GM23338 (cell line): ENCODE results near the gene ETHE1. TPM values are rescaled to one million over a fixed set of nuclear protein-coding genes. Genes with fewer than 3 reads are reported as not detected.

Source experiments
- ATAC-seq: fragments of 200-7000 bp; cut with Tn5 transposase; 3 replicates; pipeline ENCODE4 v1.9.1; 2020
- DNase-seq: peaks from one replicate; pipeline ENCODE4 v3.0.0-alpha.2; 2015; ENCODE audit warnings: low spot score
- H2AFZ ChIP-seq: fragments of 200-600 bp; sonication (generic); 2 replicates; pipeline ENCODE4 v1.8.0; 2016; ENCODE audit warnings: antibody characterized with exemption, mild to moderate bottlenecking, moderate library complexity
- H3F3A ChIP-seq: fragments of 200-600 bp; sonication (generic); replicated peaks from 2 replicates; pipeline ENCODE4 v1.8.0; 2017; ENCODE audit warnings: antibody characterized with exemption, mixed run types, low read depth
- H3K27ac ChIP-seq: fragments of 200-600 bp; sonication (generic); 2 replicates; pipeline ENCODE4 v1.6.1; 2016; ENCODE audit warnings: low read depth
- H3K27me3 ChIP-seq: fragments of 200-600 bp; sonication (generic); 2 replicates; pipeline ENCODE4 v1.8.0; 2016; ENCODE audit warnings: mild to moderate bottlenecking, mixed run types, moderate library complexity; ENCODE audit not compliant: insufficient read depth
- H3K36me3 ChIP-seq: fragments of 200-600 bp; sonication (generic); 2 replicates; pipeline ENCODE4 v1.8.0; 2016; ENCODE audit warnings: mild to moderate bottlenecking; ENCODE audit not compliant: insufficient read depth
- H3K4me1 ChIP-seq: fragments of 200-600 bp; sonication (generic); 2 replicates; pipeline ENCODE4 v1.8.0; 2016; ENCODE audit warnings: mild to moderate bottlenecking, moderate library complexity; ENCODE audit not compliant: insufficient read depth
- H3K4me2 ChIP-seq: fragments of 200-600 bp; sonication (generic); 2 replicates; pipeline ENCODE4 v1.7.1; 2017; ENCODE audit warnings: mixed run types
- H3K4me3 ChIP-seq: fragments of 200-600 bp; sonication (generic); 2 replicates; pipeline ENCODE4 v1.6.1; 2016; ENCODE audit warnings: mixed run types
- H3K79me2 ChIP-seq: fragments of 200-600 bp; sonication (generic); replicated peaks from 2 replicates; pipeline ENCODE4 v1.8.0; 2017; ENCODE audit warnings: mild to moderate bottlenecking; ENCODE audit not compliant: insufficient read depth
- H3K9me2 ChIP-seq: fragments of 200-600 bp; sonication (generic); 2 replicates; pipeline ENCODE4 v1.8.0; 2017; ENCODE audit not compliant: insufficient read depth
- H4K20me1 ChIP-seq: fragments of 200-600 bp; sonication (generic); replicated peaks from 2 replicates; pipeline ENCODE4 v1.8.0; 2017; ENCODE audit warnings: mild to moderate bottlenecking; ENCODE audit not compliant: insufficient read depth
- H3K27ac Mint-ChIP-seq: 2 replicates; pipeline ENCODE4 v1.8.0; 2020; ENCODE audit warnings: inconsistent platforms, mild to moderate bottlenecking, moderate library complexity, mixed read lengths
- H3K27me3 Mint-ChIP-seq: 3 replicates; pipeline ENCODE4 v1.8.0; 2022; ENCODE audit warnings: low read depth, mild to moderate bottlenecking, moderate library complexity, mixed read lengths, inconsistent platforms; ENCODE audit not compliant: insufficient read depth, poor library complexity
- H3K36me3 Mint-ChIP-seq: 3 replicates; pipeline ENCODE4 v1.8.0; 2021; ENCODE audit warnings: low read depth, mild to moderate bottlenecking, inconsistent platforms, moderate library complexity, mixed read lengths
- H3K4me1 Mint-ChIP-seq: 3 replicates; pipeline ENCODE4 v1.8.0; 2020; ENCODE audit warnings: mild to moderate bottlenecking, inconsistent platforms, mixed read lengths
- H3K4me3 Mint-ChIP-seq: 3 replicates; pipeline ENCODE4 v1.8.0; 2021; ENCODE audit warnings: moderate library complexity, mild to moderate bottlenecking, inconsistent platforms, mixed read lengths
- H3K9me3 Mint-ChIP-seq: 3 replicates; pipeline ENCODE4 v1.8.0; 2020; ENCODE audit warnings: moderate library complexity, mild to moderate bottlenecking, inconsistent platforms, mixed read lengths
- CREB1 ChIP-seq: fragments of 250-450 bp; sonication (Bioruptor Pico); IDR thresholded peaks from 2 replicates; pipeline ENCODE4 v1.5.0; 2020; ENCODE audit warnings: low read depth, mild to moderate bottlenecking, moderate library complexity
- CTCF ChIP-seq, 2 experiments: fragments of 200-600 bp in 1 of 2; sonication (generic) in 1 of 2; conservative IDR thresholded peaks; 2 replicates each; pipeline versions ENCODE4 v1.5.1 to v1.6.1; 2016 to 2017; ENCODE audit warnings: antibody characterized with exemption in 2 of 2, low read depth in 2 of 2, mild to moderate bottlenecking in 2 of 2, moderate library complexity in 1 of 2
- ETS1 ChIP-seq: IDR thresholded peaks from 2 replicates; pipeline ENCODE4 v1.6.1; 2016; ENCODE audit warnings: antibody characterized with exemption
- EZH2 ChIP-seq: fragments of 200-600 bp; sonication (generic); IDR thresholded peaks from one replicate; pipeline ENCODE4 v1.8.0; 2017; ENCODE audit warnings: antibody characterized with exemption, mild to moderate bottlenecking, low read depth; ENCODE audit not compliant: unreplicated experiment
- EZH2phosphoT487 ChIP-seq: fragments of 200-600 bp; sonication (generic); IDR thresholded peaks from one replicate; pipeline ENCODE4 v1.8.1; 2018; ENCODE audit warnings: antibody characterized with exemption; ENCODE audit not compliant: unreplicated experiment
- JUNB ChIP-seq: IDR thresholded peaks from one replicate; pipeline ENCODE4 v1.6.1; 2016; ENCODE audit warnings: antibody characterized with exemption; ENCODE audit not compliant: unreplicated experiment
- NANOG ChIP-seq: IDR thresholded peaks from 2 replicates; pipeline ENCODE4 v1.6.1; 2016; ENCODE audit warnings: antibody characterized with exemption, borderline replicate concordance
- POLR2AphosphoS5 ChIP-seq: IDR thresholded peaks from 2 replicates; pipeline ENCODE4 v1.6.1; 2016; ENCODE audit warnings: antibody characterized with exemption, low read depth
- REST ChIP-seq: IDR thresholded peaks from one replicate; pipeline ENCODE4 v1.6.1; 2018; ENCODE audit warnings: antibody characterized with exemption; ENCODE audit not compliant: unreplicated experiment
- STAT1 ChIP-seq: IDR thresholded peaks from one replicate; pipeline ENCODE4 v1.6.1; 2016; ENCODE audit warnings: antibody characterized with exemption; ENCODE audit not compliant: unreplicated experiment
- ZNF114 ChIP-seq: fragments of 250-450 bp; sonication (Bioruptor Pico); IDR thresholded peaks from 2 replicates; pipeline ENCODE4 v1.5.0; 2020; ENCODE audit warnings: mild to moderate bottlenecking, moderate library complexity
- ZNF331 ChIP-seq: fragments of 250-450 bp; sonication (Bioruptor Pico); IDR thresholded peaks from 2 replicates; pipeline ENCODE4 v1.5.0; 2020; ENCODE audit warnings: low read depth, mild to moderate bottlenecking, moderate library complexity
- ZNF462 ChIP-seq: fragments of 250-450 bp; sonication (Bioruptor Pico); IDR thresholded peaks from 2 replicates; pipeline ENCODE4 v1.5.0; 2020; ENCODE audit warnings: mild to moderate bottlenecking, moderate library complexity
- polyA plus RNA-seq: library from polyadenylated mRNA; unstranded; fragments of >200 nt; fragmentation: Nextera tagmentation; extraction: Ambion mirVana; gene quantifications from 2 replicates; pipeline ENCODE4 v1.2.1, GENCODE V29; 2016
- total RNA-seq: library from RNA; depleted of rRNA; stranded (reverse); fragments of >200 nt; shearing (Covaris generic); gene quantifications from 2 replicates; pipeline ENCODE4 v1.2.3, GENCODE V29; 2014

The ETHE1 gene
- total and polyA plus RNA-seq, 2 experiments from 2014 or later, result 11.1 to 25.5 TPM

- H3K4me1 Mint-ChIP-seq, result peaks cover 10% of the 10 kb centered on the region
- Histone ChIP-seq H3K4me3 (peak within 1 kb of the TSS; percentile 57), H3K79me2 (no peaks in the 10 kb centered on the region), H3K9me2 (no peaks in the 10 kb centered on the region), H3K27me3 (peaks cover 15% of the 10 kb centered on the region), H3K27ac (peak within 1 kb of the TSS; percentile 78), H3F3A (peaks cover 12% of the 10 kb centered on the region), H3K4me2 (peak within 1 kb of the TSS; percentile 87), H3K36me3 (0 out of 2 replicates have a peak, but pooled peaks cover 3% of the 10 kb centered on the region), H2AFZ (peak within 1 kb of the TSS; percentile 78), H3K4me1 (peaks cover 6% of the 10 kb centered on the region; the same call in 1 of the 2 replicates), H4K20me1 (no peaks in the 10 kb centered on the region; the same call in none of the 2 replicates)
- H3K9me3 Mint-ChIP-seq, result no peaks in the 10 kb centered on the region
- TF ChIP-seq REST, result no peak
- no peak for TF ChIP-seq EZH2
- no peak for TF ChIP-seq JUNB
- TF ChIP-seq NANOG, result no peak
- TF ChIP-seq EZH2phosphoT487, result no peak
- peak; percentile 67; the same call in 1 of the 2 replicates for TF ChIP-seq POLR2AphosphoS5
- TF ChIP-seq CTCF (conservative IDR thresholded peaks at IDR 0.05; ENCODE audit: low read depth in 2 of 2), result 0 out of 4 replicates have a peak, but pooled peaks of 1 of the 2 experiments have one; percentile 3
- TF ChIP-seq ZNF462 (CRISPR knock-in tag), result no peak
- TF ChIP-seq ETS1, result no peak
- no peak for TF ChIP-seq ZNF114 (CRISPR knock-in tag)
- no peak for TF ChIP-seq CREB1
- no peak for TF ChIP-seq ZNF331 (CRISPR knock-in tag)
- TF ChIP-seq STAT1, result no peak
- H3K27me3 Mint-ChIP-seq, result peaks cover 4% of the 10 kb centered on the region
- peak within 1 kb of the TSS; percentile 96 for H3K27ac Mint-ChIP-seq
- peaks cover 11% of the 10 kb centered on the region for H3K36me3 Mint-ChIP-seq
- peak within 1 kb of the TSS; percentile 83 for H3K4me3 Mint-ChIP-seq
- ATAC-seq (peak; percentile 69), DNase-seq (peak; percentile 97)
These were observed 6.1 kb upstream of the ETHE1 start, which contains the start of gene ZNF575 for GRCh38 chr19:43532962-43533545. ZNF575 (plus strand) TSS chr19:43533188; CDS start chr19:43534423, 1,235 bp downstream.
